SK-N-MC (cell line): ENCODE results near the gene PTPRM.

Source experiments
- FOXP2 ChIP-seq: optimal IDR thresholded peaks from 2 replicates; pipeline ENCODE3; 2011; ENCODE audit warnings: mild to moderate bottlenecking, moderate library complexity; ENCODE audit not compliant: insufficient read depth; ENCODE audit errors: extremely low read length, control extremely low read depth
- POLR2AphosphoS5 ChIP-seq: IDR thresholded peaks from 2 replicates; pipeline ENCODE4 v1.6.1; 2012; ENCODE audit warnings: mild to moderate bottlenecking, low read depth, low read length, borderline replicate concordance

- TF ChIP-seq FOXP2 (no peak), POLR2AphosphoS5 (no peak)
Observed at GRCh38 chr18:7787339-7787738, 220.2 kb downstream of the PTPRM start.
